DOHH2 (cell line): ENCODE results near the gene LIMK1.

ENCODE experiments used
- H3F3A ChIP-seq: fragments of 200-600 bp; sonication (generic), shearing (Covaris generic); 2 replicates; pipeline ENCODE4 v1.6.0; 2016; ENCODE audit warnings: antibody characterized with exemption, mild to moderate bottlenecking; ENCODE audit not compliant: control insufficient read depth, insufficient read depth
- H3K27ac ChIP-seq: fragments of 200-600 bp; sonication (generic); 2 replicates; pipeline ENCODE4 v1.5.1; 2014; ENCODE audit warnings: low read depth, mild to moderate bottlenecking, low read length, moderate library complexity
- H3K27me3 ChIP-seq: fragments of 200-600 bp; sonication (generic); 2 replicates; pipeline ENCODE4 v1.6.1; 2014; ENCODE audit warnings: mild to moderate bottlenecking, low read length, mixed read lengths; ENCODE audit not compliant: control insufficient read depth
- H3K36me3 ChIP-seq: fragments of 200-600 bp; sonication (generic); 2 replicates; pipeline ENCODE4 v1.6.1; 2014; ENCODE audit warnings: mild to moderate bottlenecking, low read length, moderate library complexity, mixed read lengths; ENCODE audit not compliant: control insufficient read depth
- H3K4me1 ChIP-seq: fragments of 200-600 bp; sonication (generic); 2 replicates; pipeline ENCODE4 v1.6.1; 2014; ENCODE audit warnings: mild to moderate bottlenecking, low read length, mixed read lengths; ENCODE audit not compliant: control insufficient read depth
- H3K4me2 ChIP-seq: fragments of 200-600 bp; sonication (generic); 2 replicates; pipeline ENCODE4 v1.6.0; 2014; ENCODE audit warnings: mild to moderate bottlenecking, low read length, moderate library complexity
- H3K4me3 ChIP-seq: fragments of 200-600 bp; sonication (generic); 2 replicates; pipeline ENCODE4 v1.5.1; 2014; ENCODE audit warnings: mild to moderate bottlenecking, low read length, mixed read lengths
- H3K79me2 ChIP-seq: fragments of 200-600 bp; sonication (generic); 2 replicates; pipeline ENCODE4 v1.6.1; 2014; ENCODE audit warnings: mild to moderate bottlenecking, low read length, mixed read lengths; ENCODE audit not compliant: control insufficient read depth
- H3K9me2 ChIP-seq: fragments of 200-600 bp; sonication (generic); replicated peaks from 2 replicates; pipeline ENCODE4 v1.6.1; 2014; ENCODE audit warnings: mild to moderate bottlenecking, low read length, mixed read lengths; ENCODE audit not compliant: control insufficient read depth
- H3K9me3 ChIP-seq: fragments of 200-600 bp; sonication (generic); 2 replicates; pipeline ENCODE4 v1.6.1; 2014; ENCODE audit warnings: antibody characterized with exemption, low read length, mixed read lengths; ENCODE audit not compliant: control insufficient read depth, insufficient read depth
- H4K20me1 ChIP-seq: fragments of 200-600 bp; sonication (generic); 2 replicates; pipeline ENCODE4 v1.6.0; 2014; ENCODE audit warnings: low read depth, mild to moderate bottlenecking, antibody characterized with exemption, low read length, moderate library complexity; ENCODE audit not compliant: control insufficient read depth, insufficient read depth
- CTCF ChIP-seq: fragments of 200-600 bp; sonication (generic); IDR thresholded peaks from one replicate; pipeline ENCODE4 v1.5.1; 2014; ENCODE audit warnings: antibody characterized with exemption, mild to moderate bottlenecking, low read depth, low read length; ENCODE audit not compliant: poor library complexity, severe bottlenecking
- EZH2phosphoT487 ChIP-seq: fragments of 200-600 bp; sonication (generic); IDR thresholded peaks from 2 replicates; pipeline ENCODE4 v1.6.1; 2017; ENCODE audit warnings: borderline replicate concordance, mild to moderate bottlenecking, antibody characterized with exemption, low read length, moderate library complexity, mixed read lengths

The LIMK1 gene

GRCh38 chr7:74070619-74070921 is 13.0 kb upstream of the LIMK1 start:
- peaks cover 13% of the 10 kb centered on the region for H3K4me1 ChIP-seq

GRCh38 chr7:74071121-74071520 is 12.5 kb upstream of the LIMK1 start:
- no peaks in the 10 kb centered on the region for H3K79me2 ChIP-seq

More at GRCh38 chr7:74070619-74070921, 13.0 kb upstream of the LIMK1 start:
- H3K9me3 ChIP-seq, result no peaks in the 10 kb centered on the region
- no peaks in the 10 kb centered on the region for H3F3A ChIP-seq
- no peaks in the 10 kb centered on the region for H3K27me3 ChIP-seq
- no peaks in the 10 kb centered on the region for H3K79me2 ChIP-seq
- no peaks in the 10 kb centered on the region for H3K36me3 ChIP-seq
- no peaks in the 10 kb centered on the region for H3K9me2 ChIP-seq
- TF ChIP-seq CTCF (no peak), EZH2phosphoT487 (no peak)
- no peak overlapping the region for H3K27ac ChIP-seq
- H3K4me2 ChIP-seq, result no peak overlapping the region
- H4K20me1 ChIP-seq, result no peaks in the 10 kb centered on the region
- H3K4me3 ChIP-seq, result no peak overlapping the region

GRCh38 chr7:74074770-74075169 is 8.8 kb upstream of the LIMK1 start:
- Histone ChIP-seq H3K27ac (no peak overlapping the region), H3K4me3 (no peak overlapping the region), H3K36me3 (no peaks in the 10 kb centered on the region), H3F3A (0 out of 2 replicates have a peak, but pooled peaks cover 3% of the 10 kb centered on the region), H3K79me2 (no peaks in the 10 kb centered on the region), H3K27me3 (no peaks in the 10 kb centered on the region), H3K9me2 (no peaks in the 10 kb centered on the region), H3K4me1 (peaks cover 9% of the 10 kb centered on the region), H4K20me1 (no peaks in the 10 kb centered on the region), H3K4me2 (no peak overlapping the region), H3K9me3 (no peaks in the 10 kb centered on the region)
- no peak for TF ChIP-seq EZH2phosphoT487
- TF ChIP-seq CTCF, result no peak

More at GRCh38 chr7:74071121-74071520, 12.5 kb upstream of the LIMK1 start:
- TF ChIP-seq CTCF (no peak), EZH2phosphoT487 (no peak)
- Histone ChIP-seq H3K27me3 (no peaks in the 10 kb centered on the region), H3K36me3 (no peaks in the 10 kb centered on the region), H3K27ac (no peak overlapping the region), H3K9me3 (no peaks in the 10 kb centered on the region), H3F3A (no peaks in the 10 kb centered on the region), H3K4me3 (no peak overlapping the region), H4K20me1 (no peaks in the 10 kb centered on the region), H3K4me2 (no peak overlapping the region), H3K9me2 (no peaks in the 10 kb centered on the region), H3K4me1 (peaks cover 13% of the 10 kb centered on the region)

- no peaks in the 10 kb centered on the region for H3K79me2 ChIP-seq
- H3K4me2 ChIP-seq, result no peak overlapping the region
- H3K9me3 ChIP-seq, result no peaks in the 10 kb centered on the region
- no peaks in the 10 kb centered on the region for H4K20me1 ChIP-seq
- no peak overlapping the region for H3K27ac ChIP-seq
- no peaks in the 10 kb centered on the region for H3K9me2 ChIP-seq
- no peak overlapping the region for H3K4me3 ChIP-seq
- H3K36me3 ChIP-seq, result no peaks in the 10 kb centered on the region
- no peaks in the 10 kb centered on the region for H3K27me3 ChIP-seq
- H3F3A ChIP-seq, result 0 out of 2 replicates have a peak, but pooled peaks cover 3% of the 10 kb centered on the region
- peaks cover 18% of the 10 kb centered on the region for H3K4me1 ChIP-seq
- TF ChIP-seq CTCF, result no peak
These were observed 5.1 kb upstream of the LIMK1 start for GRCh38 chr7:74078461-74078860.
